Jurkat, Clone E6-1 (cell line): Measurements from ENCODE around the gene TRIM63.

Experiments used
- DNase-seq: peaks from one replicate; pipeline ENCODE4 v3.0.0-alpha.2; 2011; ENCODE audit warnings: low read depth, low spot score
- H3K4me3 ChIP-seq: 2 replicates; pipeline ENCODE4 v1.5.1; 2011; ENCODE audit warnings: mild to moderate bottlenecking, low read length, control low read depth, moderate library complexity

TRIM63 gene

GRCh38 chr1:26064553-26064952 lies 2.9 kb downstream of the TRIM63 start:
- DNase-seq = no peak
- H3K4me3 ChIP-seq = no peak overlapping the region

DNA sequence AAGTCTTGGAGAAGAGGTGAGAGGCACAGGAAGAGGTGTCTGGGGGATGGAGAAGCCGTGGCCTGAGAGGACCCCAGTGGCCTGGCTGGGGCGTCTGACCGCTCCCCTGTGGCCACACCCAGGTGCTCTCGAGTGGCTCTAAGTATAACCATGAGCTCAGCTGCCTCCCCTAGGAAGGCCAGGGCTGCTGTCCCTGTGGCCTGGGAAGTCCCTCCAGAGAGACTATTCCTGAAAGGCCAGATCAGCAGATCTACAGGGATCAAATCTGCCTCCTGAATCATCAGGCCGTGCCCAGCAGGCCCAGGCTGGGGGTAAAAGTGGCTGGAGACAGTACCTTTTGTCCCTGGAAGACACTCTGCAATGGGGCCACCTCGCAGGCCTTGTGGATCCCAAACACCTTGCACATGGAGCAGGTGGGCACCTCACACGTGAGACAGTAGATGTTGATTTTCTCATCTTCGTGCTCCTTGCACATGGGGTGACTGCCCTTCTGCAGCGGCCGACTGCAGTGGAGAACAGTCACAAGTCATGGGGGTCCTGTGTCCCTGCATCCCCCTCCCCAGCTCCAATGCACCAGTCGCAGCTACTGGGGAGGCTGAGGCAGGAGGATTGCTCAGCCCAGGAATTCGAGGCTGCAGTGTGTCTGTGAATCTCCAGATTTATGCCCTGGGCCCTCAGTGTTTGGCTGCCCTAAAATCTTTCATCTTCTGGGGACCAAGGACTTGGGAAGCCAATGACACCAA lies 6.4 kb downstream of the TRIM63 start:
- H3K4me3 ChIP-seq = no peak overlapping the region
- no peak for DNase-seq

DNA sequence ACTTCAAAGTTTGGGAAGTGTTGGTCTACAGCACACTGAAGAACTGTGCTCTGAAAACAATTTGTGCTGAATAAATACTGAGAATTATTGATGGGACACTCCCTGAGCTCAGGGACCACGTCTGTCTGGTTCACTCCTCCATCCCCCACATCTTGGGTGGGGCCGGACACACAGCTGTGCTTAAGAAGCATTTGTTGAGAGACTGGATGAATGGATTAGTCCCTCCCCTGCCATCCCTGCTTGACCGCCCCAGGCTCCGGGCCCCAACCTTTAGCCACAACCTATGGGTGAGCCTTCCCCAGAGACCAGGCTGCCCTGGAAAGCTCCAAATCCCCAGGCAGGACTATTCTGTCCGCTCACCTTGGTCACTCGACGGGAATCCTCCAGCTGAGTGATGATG lies 7.5 kb downstream of the TRIM63 start:
- H3K4me3 ChIP-seq = no peak overlapping the region
- DNase-seq = no peak

GRCh38 chr1:26058052-26058595 lies 9.3 kb downstream of the TRIM63 start:
- no peak overlapping the region for H3K4me3 ChIP-seq
- no peak for DNase-seq

GRCh38 chr1:26057189-26057588 lies 10.2 kb downstream of the TRIM63 start:
- H3K4me3 ChIP-seq = no peak overlapping the region
- DNase-seq = no peak

DNA sequence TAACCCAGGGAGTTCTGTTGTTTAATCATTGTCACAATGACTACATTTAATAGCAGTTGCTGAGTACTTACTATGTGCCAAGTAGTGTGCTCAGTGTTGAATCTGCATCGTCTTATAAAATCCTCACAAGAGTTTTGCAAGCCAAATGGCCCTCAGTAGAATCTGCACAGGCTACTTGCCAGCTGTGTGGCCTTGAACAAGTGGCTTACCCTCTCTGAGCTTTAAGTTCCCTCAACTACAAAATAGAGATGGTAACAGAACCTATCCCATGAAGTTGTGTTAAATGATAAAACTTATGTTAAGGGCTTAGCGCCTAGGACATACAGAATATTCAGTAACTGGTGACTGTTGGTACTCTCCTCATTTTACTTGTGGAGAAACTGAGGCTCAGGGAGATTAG lies 12.4 kb downstream of the TRIM63 start:
- no peak for DNase-seq
- H3K4me3 ChIP-seq = no peak overlapping the region

- no peak overlapping the region for H3K4me3 ChIP-seq
- DNase-seq = no peak
These were observed 13.5 kb downstream of the TRIM63 start for GRCh38 chr1:26053718-26054560.

DNA sequence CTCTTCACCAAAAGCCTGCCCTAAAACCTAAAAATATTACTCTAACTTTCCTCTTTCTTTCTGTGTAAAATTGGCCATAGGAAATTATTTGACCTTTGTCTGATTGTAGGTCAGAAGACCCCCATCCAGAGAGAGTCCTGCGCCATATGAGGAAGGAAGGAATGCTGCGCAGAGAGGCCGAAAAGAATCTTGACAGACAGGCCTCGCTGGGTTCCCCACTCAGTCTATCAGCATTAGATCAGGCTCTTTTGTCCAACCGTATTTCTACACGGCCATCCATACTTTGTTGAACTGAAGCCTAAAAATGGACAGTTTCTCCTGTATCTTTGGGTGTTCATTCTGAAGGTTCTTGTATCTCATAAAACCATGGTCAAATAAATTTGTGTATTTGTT lies 17.2 kb downstream of the TRIM63 start:
- no peak for DNase-seq
- no peak overlapping the region for H3K4me3 ChIP-seq

GRCh38 chr1:26049531-26050247 lies 17.7 kb downstream of the TRIM63 start:
- no peak overlapping the region for H3K4me3 ChIP-seq
- no peak for DNase-seq

GRCh38 chr1:26047278-26047874 lies 20.1 kb downstream of the TRIM63 start:
- DNase-seq = no peak
- no peak overlapping the region for H3K4me3 ChIP-seq

DNA sequence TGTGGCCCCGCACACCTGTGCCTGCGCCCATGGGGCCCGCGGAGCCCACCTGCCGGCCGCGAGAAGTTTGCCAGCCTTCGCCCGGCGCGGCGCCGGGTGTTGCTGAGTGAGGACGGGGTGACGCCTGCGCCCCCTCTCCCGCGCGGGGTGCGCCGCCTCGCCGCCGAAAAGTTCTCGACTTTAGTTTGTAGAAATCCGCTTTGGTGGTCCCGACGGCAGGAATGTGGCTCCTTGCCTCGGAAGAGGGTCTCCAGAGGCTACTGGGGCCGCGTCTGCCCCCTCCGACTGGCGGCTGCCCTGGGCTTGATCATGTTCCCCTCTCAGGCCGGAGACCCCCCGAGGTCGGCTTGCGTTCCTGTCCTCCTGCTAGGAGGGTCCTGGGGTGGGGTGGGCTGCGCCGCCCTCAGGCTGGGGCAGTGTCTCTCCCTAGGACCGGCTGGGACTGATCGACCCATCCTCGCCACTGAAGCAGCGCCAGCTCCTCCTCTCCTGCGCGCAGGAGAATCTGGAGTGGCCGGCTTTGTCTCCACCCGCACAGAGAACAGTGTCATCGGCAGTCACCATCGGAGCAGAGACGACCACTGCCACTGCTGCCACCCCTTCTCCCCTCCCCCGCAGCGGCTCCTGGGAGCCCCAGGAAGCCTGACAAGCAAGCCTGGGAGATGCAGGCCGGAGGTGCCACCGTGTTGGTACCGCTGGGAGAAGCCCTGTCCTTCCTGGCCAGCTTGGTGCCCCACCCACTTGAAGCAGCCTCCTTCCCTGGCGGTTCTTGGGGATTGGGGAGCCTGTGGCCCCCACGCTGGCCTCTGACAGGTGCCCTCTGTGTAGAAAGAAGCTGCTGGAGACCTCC lies 21.0 kb downstream of the TRIM63 start:
- no peak overlapping the region for H3K4me3 ChIP-seq
- no peak for DNase-seq

DNA sequence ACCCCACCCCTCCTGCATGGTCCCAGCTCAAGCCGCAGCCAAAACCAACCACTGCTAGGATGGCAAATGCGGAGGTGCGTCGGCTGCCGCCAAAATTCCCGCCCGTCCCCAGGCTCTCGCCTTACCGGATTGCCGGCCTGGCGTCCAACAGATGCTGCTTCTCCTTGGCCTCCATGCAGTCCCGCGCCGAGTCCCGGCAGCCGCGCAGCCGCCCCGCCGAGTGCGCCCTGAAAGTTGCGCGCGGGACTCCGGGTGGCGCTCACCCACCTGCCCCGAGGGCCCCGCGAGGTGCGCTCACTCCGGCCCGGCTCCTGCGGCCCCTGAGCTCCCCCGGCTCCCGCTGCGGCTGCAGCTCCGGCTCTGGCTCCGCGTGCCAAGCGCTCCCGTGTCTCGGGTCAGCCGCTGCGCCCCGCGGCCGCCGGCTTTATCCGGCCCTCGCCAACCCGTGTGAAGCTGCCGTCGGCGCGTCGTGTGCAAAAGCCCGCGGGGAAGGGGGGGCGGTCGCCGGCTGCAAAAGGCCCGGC lies 21.6 kb downstream of the TRIM63 start, which contains the start of gene SLC30A2:
Gene SLC30A2, minus strand, starts transcription at position 397 of the 524 bp plus-strand sequence. Its CDS starts 222 bp downstream, at position 175.
- no peak within 1 kb of the TSS for H3K4me3 ChIP-seq
- DNase-seq = no peak

GRCh38 chr1:26044971-26045721 lies 22.3 kb downstream of the TRIM63 start:
- DNase-seq = no peak
- H3K4me3 ChIP-seq = no peak overlapping the region

DNA sequence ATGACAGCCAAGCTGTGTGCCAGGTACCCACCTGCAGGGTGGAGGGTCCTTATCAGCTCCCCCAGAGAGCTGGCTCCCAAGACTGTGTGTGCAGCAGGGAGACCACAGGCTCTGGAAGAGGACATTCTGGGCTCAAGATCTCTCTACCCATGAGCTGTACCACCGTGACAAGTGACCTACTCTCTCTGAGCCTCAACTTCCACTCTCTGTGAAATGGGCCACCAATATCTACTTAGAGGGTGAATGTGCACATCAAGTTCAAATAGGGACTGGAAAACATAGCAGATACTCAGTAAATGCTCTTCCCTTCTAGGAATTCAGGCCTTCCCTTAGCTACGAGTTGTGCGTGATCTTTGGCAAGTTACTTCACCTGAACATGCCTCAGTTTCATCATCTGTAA lies 23.0 kb downstream of the TRIM63 start:
- H3K4me3 ChIP-seq = no peak overlapping the region
- no peak for DNase-seq

DNA sequence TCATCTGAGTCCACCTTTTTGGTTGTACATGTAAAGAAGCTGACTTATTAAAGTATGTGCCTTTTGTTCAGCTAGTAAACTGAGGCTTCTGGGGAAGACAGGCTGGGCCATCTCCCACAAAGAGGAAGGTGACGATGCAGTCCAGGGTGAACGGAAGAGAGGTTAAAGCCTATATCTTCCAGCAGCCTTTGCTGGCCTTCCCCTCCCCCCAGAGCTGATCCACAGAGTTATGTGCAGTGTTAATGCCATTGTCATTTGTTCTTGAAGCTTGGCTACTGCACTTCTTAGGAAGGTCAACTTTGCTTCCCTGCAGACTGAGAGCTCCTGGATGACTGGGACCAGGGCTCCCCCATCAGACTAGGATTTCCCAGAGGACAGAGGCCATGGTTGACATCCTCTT lies 23.7 kb downstream of the TRIM63 start:
- DNase-seq = no peak
- H3K4me3 ChIP-seq = no peak overlapping the region

DNA sequence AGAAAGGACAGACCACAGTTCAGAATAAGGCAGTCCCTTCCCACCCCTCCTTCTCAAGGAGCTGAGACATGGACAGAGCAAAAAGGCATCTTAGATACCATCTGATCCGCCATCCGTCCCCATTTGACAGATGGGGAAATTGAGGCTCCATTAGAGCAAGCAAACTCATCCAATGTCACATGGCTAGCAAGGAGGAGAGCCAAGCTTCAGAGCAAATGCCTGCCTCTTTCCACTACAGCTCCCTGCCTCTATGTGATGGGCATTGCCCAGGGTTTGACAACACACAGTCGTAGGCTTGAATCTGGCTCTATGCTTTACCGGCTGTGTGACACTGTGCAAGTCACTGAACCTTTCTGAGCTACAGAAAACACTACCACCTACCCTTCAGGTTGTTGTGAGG lies 25.5 kb downstream of the TRIM63 start:
- no peak overlapping the region for H3K4me3 ChIP-seq

DNA sequence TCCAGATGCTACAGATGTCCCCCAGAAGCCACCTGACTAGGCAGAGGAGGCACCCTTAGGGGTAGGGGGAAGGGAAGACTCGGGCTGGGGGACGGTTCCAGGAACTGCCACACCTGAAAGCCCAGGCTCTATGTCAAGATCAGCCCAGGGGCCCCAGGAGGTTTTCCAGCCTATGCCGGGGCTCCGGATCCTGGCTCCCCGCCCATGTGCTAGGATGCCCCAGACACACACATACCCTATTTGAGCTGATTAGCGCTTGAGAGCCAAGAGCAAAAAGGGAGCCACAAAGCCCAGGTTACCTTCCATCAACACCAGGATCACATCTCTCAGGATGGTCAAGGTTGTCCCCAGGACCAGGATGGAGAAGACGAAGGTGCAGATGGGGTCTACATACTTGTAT lies 26.0 kb downstream of the TRIM63 start:
- DNase-seq = no peak
- H3K4me3 ChIP-seq = no peak overlapping the region

More for the DNA sequence above, 25.5 kb downstream of the TRIM63 start:
- no peak for DNase-seq
